Fibroblast of villous mesenchyme (primary cell): Measurements from ENCODE around the gene C22orf31. TPM values are rescaled to one million over a fixed set of nuclear protein-coding genes. Genes with fewer than 3 reads are reported as not detected.

Source experiments
- DNase-seq: peaks from one replicate; pipeline ENCODE4 v3.0.0-alpha.2; 2010; ENCODE audit warnings: low read depth
- H3K4me3 ChIP-seq: 2 replicates; pipeline ENCODE4 v1.5.1; 2011; ENCODE audit warnings: low read depth, mild to moderate bottlenecking, low read length
- CTCF ChIP-seq: IDR thresholded peaks from 2 replicates; pipeline ENCODE4 v1.5.1; 2012; ENCODE audit warnings: low read depth, mild to moderate bottlenecking, low read length; ENCODE audit not compliant: insufficient read depth
- total RNA-seq: library from RNA; depleted of rRNA; stranded (reverse); fragments of >200 nt; gene quantifications from 2 replicates; pipeline ENCODE4 v1.2.3, GENCODE V29; 2012

Gene C22orf31
- total RNA-seq, 1 donor = not detected

- peak overlapping the region; percentile 50 for H3K4me3 ChIP-seq
- DNase-seq = peak; percentile 56
- TF ChIP-seq CTCF = no peak
Measured at GRCh38 chr22:29030016-29030617, 31.5 kb downstream of the C22orf31 start.

GRCh38 chr22:29029202-29030000, 32.2 kb downstream of the C22orf31 start:
- no peak for DNase-seq
- no peak overlapping the region for H3K4me3 ChIP-seq
- no peak for TF ChIP-seq CTCF

GRCh38 chr22:29028468-29028867, 33.2 kb downstream of the C22orf31 start:
- peak; percentile 50 for DNase-seq
- no peak for TF ChIP-seq CTCF
- H3K4me3 ChIP-seq = no peak overlapping the region

GRCh38 chr22:29026579-29026978, 35.1 kb downstream of the C22orf31 start:
- no peak overlapping the region for H3K4me3 ChIP-seq
- TF ChIP-seq CTCF = no peak
- no peak for DNase-seq

- no peak for DNase-seq
- TF ChIP-seq CTCF = no peak
- H3K4me3 ChIP-seq = no peak overlapping the region
Measured at GRCh38 chr22:29023172-29023796, 38.3 kb downstream of the C22orf31 start.

- H3K4me3 ChIP-seq = no peak overlapping the region
- no peak for DNase-seq
- no peak for TF ChIP-seq CTCF
Measured at GRCh38 chr22:29022101-29022817, 39.4 kb downstream of the C22orf31 start.
